ENCODE results near the gene SEMA4F. TPM values are rescaled to one million over a fixed set of nuclear protein-coding genes. Genes with fewer than 3 reads are reported as not detected.

Gene SEMA4F
- total RNA-seq, 1 experiment from 2014 or later = 6.6 TPM

DNA sequence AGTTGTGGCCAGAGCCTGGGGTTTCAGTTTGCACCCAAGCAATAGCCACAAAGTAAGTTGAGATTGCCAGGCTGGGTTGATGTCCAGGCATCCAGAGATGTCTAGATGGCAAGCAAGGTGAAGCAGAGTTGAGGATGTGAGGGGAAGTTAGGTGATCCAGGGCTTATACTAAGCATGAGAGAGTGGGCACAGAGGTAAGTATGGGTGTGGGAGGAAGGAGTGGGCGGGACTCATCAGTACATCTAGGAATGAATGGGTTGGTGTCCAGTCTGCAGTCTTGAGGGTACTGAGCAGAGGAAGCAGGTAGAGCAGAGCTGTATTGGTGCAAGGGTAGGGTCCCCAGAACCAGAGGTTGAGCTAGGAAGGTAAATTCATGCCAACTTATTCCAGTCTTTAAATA lies 1.5 kb downstream of the SEMA4F start:
- Mint-ChIP-seq H3K4me3 (peak overlapping the region in 1 of 2 experiments; percentile 54; a peak in 3 of 5 replicates), H3K27me3 (ENCODE audit: low read depth) (peaks cover 28% of the 10 kb centered on the region), H3K27ac (no peak overlapping the region), H3K36me3 (ENCODE audit: insufficient read depth in 1 of 3, low read depth in 3 of 3) (peaks cover 0 to 5% (median 0%) of the 10 kb centered on the region in 3 experiments; a peak in 2 of 7 replicates), H3K9me3 (peaks cover 0 to 4% of the 10 kb centered on the region in 2 experiments; a peak in 2 of 5 replicates), H3K4me1 (peaks cover 5% of the 10 kb centered on the region in 2 experiments)
- Histone ChIP-seq H2BK120ac (ENCODE audit: low read depth, low read length, poor library complexity, severe bottlenecking) (no peak overlapping the region), H3K4me1 (ENCODE audit: insufficient read depth, low read length) (no peaks in the 10 kb centered on the region; the same call in 1 of the 2 replicates), H2AK5ac (ENCODE audit: insufficient read length, low read length) (no peak overlapping the region), H3K18ac (ENCODE audit: insufficient read length, low read depth, low read length) (no peak overlapping the region), H2BK12ac (ENCODE audit: insufficient read length, low read depth, low read length) (no peak overlapping the region), H3K27ac (ENCODE audit: insufficient read length, low read depth, low read length) (no peak overlapping the region), H2BK5ac (ENCODE audit: insufficient read length, low read length) (no peak overlapping the region), H3K9me3 (ENCODE audit: control insufficient read depth, low read depth, low read length) (no peaks in the 10 kb centered on the region), H2AFZ (ENCODE audit: low read length) (no peak overlapping the region), H3K79me1 (ENCODE audit: insufficient read depth, low read depth, low read length, poor library complexity, severe bottlenecking) (no peaks in the 10 kb centered on the region), H3K4me2 (ENCODE audit: insufficient read depth, insufficient read length, low read length) (no peak overlapping the region), H4K8ac (replicated peaks; ENCODE audit: insufficient read length, low read depth, low read length) (no peak overlapping the region), H3K23ac (ENCODE audit: insufficient read length, low read depth, low read length) (no peak overlapping the region), H3K56ac (ENCODE audit: insufficient read length, low read depth, low read length) (no peak overlapping the region), H2BK20ac (ENCODE audit: low read depth, low read length, poor library complexity, severe bottlenecking) (no peak overlapping the region), H4K91ac (ENCODE audit: insufficient read length, low read depth, low read length) (no peak overlapping the region), H2BK15ac (ENCODE audit: low read depth, low read length) (no peak overlapping the region), H4K20me1 (ENCODE audit: control insufficient read depth, insufficient read depth, insufficient read length) (no peaks in the 10 kb centered on the region), H3K27me3 (ENCODE audit: insufficient read depth, low read length) (peaks cover 15% of the 10 kb centered on the region), H3K79me2 (ENCODE audit: insufficient read depth, low read length) (no peaks in the 10 kb centered on the region), H3K23me2 (ENCODE audit: insufficient read length, low read depth, low read length, poor library complexity, severe bottlenecking) (peaks cover 11% of the 10 kb centered on the region), H3T11ph (ENCODE audit: low read length) (no peak overlapping the region), H4K5ac (ENCODE audit: insufficient read length, low read depth, low read length) (no peak overlapping the region), H3K14ac (ENCODE audit: insufficient read depth, low read length) (no peak overlapping the region), H3K9ac (ENCODE audit: extremely low read depth, insufficient read length, low read length) (no peak overlapping the region), H3K4ac (ENCODE audit: low read depth, low read length) (no peak overlapping the region)
- TF ChIP-seq CTCF (conservative IDR thresholded peaks at IDR 0.05) = no peak
- WGBS (ENCODE audit: extremely low coverage, insufficient read length, low lambda C conversion rate) = no CpG with 5 or more reads among the region's 1 CpG
- DNase-seq = no peak

All from H9 (cell line).